HG03103 (cell line): ENCODE data around the gene RBBP9.
"Not testable (repeated sequence)": the region's sequence is repeated elsewhere in the genome, so short reads cannot be mapped to it uniquely, and the experiment has no call there.

Experiments
- ATAC-seq: cut with Tn5 transposase; IDR thresholded peaks from one replicate; pipeline ENCODE4 v1.9.1; 2021; ENCODE audit warnings: low read depth; ENCODE audit not compliant: unreplicated experiment

RBBP9 gene

DNA sequence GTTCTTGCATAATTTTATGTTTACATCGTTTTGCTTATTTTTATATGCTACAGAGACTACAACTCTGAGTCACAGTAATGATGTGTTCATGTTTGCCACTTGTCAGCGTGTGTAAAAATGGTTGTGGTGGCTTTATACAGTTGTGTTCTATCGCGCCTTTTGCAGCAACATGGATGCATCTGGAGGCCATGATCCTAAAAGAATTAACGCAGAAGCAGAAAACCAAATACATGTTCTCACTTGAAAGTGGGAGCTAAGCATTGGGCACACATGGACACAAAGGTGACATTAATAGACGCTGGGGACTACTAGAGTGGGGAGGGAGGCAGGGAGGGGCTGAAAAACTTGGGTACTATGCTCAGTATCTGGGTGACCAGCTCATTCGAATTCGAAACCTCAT is 9.7 kb upstream of the RBBP9 start:
- no peak for ATAC-seq

DNA sequence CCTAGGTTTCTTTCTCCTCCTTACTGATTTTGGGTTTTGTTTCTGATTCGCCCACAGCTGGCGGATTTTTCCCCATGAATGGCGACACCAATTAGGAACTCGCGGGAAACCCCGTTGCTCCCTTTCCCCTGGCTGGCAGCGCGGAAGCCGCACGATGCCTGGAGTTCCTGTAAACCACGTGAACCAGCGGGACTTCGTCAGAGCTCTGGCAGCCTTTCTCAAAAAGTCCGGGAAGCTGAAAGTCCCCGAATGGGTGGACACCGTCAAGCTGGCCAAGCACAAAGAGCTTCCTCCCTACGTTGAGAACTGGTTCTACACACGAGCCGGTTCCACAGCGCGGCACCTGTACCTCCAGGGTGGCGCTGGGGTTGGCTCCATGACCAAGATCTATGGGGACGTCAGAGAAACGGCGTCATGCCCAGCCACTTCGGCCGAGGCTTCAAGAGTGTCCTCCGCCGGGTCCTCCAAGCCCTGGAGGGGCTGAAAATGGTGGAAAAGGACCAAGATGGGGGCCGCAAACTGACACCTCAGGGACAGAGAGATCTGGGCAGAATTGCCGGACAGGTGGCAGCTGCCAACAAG is 7.5 kb upstream of the RBBP9 start:
- ATAC-seq: no peak

DNA sequence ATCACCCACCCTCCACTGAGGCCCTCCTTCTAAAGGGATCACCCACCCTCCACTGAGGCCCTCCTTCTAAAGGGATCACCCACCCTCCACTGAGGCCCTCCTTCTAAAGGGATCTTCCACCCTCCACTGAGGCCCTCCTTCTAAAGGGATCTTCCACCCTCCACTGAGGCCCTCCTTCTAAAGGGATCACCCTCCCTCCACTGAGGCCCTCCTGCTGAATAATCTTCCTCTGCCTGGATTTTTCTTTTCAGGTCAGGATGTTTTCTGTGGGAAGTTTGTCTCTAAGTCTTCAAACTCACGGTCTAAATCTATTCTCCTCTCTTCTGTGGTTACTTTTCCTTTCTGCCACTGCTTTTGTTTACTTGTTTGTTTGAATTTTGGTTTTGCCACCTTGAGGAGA is 4.6 kb upstream of the RBBP9 start:
- ATAC-seq: not testable (repeated sequence)

DNA sequence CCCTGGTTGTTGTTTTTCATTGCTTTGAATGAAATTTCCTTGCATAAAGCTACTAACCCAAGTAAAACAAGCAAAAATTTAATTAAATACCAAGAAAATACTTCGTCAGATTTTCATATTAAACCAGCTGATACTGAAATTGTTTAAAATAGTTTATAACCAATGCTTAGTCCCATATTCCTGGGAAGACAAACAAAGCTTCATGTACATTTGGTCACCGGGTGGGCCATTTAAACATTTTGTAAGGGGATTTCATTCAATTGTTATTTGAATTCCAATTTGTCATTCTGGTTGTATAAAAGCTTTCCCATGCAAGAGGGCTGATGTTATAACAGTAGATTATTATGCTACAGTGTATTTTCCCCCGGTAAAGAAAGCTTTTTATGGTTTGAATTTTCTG is 578 bp upstream of the RBBP9 start:
- no peak for ATAC-seq

GRCh38 chr20:18496042-18496441 is 983 bp downstream of the RBBP9 start:
- no peak for ATAC-seq

- ATAC-seq: no peak
These were observed 8.7 kb downstream of the RBBP9 start for GRCh38 chr20:18488301-18488700.

DNA sequence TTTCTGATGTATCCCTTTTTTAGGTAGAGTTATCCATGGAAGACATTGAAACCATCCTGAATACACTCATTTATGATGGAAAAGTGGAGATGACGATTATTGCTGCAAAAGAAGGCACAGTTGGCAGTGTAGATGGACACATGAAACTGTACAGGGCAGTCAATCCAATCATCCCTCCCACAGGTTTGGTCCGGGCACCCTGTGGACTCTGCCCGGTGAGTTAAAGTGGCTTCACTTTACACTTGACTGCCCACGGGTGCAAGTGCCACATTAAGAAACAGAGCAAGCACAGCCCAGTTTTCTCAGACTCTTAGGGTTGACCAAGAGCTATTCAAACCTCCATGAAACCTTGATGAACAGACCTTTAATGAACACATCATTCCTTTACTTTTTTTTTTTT is 15.4 kb downstream of the RBBP9 start:
- ATAC-seq: no peak

GRCh38 chr20:18477821-18478220 is 19.2 kb downstream of the RBBP9 start:
- no peak for ATAC-seq

- ATAC-seq: no peak
These were observed 19.8 kb downstream of the RBBP9 start for GRCh38 chr20:18477218-18477617.

GRCh38 chr20:18466894-18467730 is 29.9 kb downstream of the RBBP9 start, which contains the start of the genes DZANK1 and POLR3F:
Gene DZANK1, minus strand, starts transcription at chr20:18467030. Its CDS starts 1,672 bp downstream, at chr20:18465358.
Gene POLR3F, plus strand, starts transcription at chr20:18467390. Its CDS starts 117 bp downstream, at chr20:18467507.
- peak; percentile 98 for ATAC-seq

DNA sequence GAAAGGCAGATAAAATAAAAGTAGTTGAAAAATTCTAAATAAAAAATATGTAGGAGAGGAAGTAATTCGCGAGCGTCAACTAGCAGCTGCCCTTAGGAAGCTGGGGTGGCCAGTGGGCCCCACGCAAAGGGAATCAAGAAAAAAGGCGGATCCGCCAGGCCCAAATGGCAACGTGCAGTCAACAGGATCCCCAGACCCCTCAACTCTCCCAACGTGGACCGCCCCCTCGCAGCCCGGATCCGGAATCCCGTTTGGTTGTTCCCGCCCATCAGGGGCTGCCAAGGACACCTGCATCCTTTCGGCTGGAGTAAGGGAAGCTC is 30.5 kb downstream of the RBBP9 start:
- ATAC-seq: peak; percentile 22

GRCh38 chr20:18465536-18466200 is 31.4 kb downstream of the RBBP9 start:
- no peak for ATAC-seq

- ATAC-seq: no peak
These were observed 40.4 kb downstream of the RBBP9 start for GRCh38 chr20:18456600-18456999.

DNA sequence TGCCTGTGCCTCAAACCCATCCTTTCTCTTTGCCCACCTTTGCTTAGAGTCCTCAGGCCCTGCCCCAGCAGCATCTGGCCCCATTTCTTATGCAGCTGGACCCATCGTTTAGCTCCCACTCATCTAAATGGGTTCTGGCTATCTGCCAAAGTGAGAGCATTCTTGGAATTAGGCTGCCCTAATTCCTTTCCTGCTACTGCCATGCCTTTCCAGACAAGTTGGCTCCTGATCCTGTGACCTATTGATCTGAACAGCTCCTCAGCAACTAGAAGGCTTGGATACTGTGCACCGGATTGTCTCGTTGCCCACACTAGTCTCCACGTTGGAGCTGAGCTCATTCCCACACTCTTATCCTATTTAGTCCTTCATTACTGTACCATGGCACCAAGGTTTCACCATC is 53.1 kb downstream of the RBBP9 start:
- no peak for ATAC-seq

GRCh38 chr20:18440403-18440802 is 56.6 kb downstream of the RBBP9 start:
- ATAC-seq: no peak

- no peak for ATAC-seq
These were observed 60.2 kb downstream of the RBBP9 start for GRCh38 chr20:18436847-18437246.
